Measurements from ENCODE around the gene VPS50.
"Not testable (repeated sequence)": the region's sequence is repeated elsewhere in the genome, so short reads cannot be mapped to it uniquely, and the experiment has no call there.

VPS50 gene

DNA sequence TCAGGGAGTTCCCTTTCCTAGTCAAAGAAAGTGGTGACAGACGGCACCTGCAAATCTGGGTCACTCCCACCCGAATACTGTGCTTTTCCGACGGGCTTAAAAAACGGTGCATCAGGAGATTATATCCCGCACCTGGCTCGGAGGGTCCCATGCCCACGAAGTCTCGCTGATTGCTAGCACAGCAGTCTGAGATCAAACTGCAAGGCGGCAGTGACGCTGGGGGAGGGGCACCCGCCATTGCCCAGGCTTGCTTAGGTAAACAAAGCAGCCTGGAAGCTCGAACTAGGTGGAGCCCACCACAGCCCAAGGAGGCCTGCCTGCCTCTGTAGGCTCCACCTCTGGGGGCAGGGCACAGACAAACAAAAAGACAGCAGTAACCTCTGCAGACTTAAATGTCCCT is 110.0 kb downstream of the VPS50 start:
- DNase-seq = not testable (repeated sequence)

DNA sequence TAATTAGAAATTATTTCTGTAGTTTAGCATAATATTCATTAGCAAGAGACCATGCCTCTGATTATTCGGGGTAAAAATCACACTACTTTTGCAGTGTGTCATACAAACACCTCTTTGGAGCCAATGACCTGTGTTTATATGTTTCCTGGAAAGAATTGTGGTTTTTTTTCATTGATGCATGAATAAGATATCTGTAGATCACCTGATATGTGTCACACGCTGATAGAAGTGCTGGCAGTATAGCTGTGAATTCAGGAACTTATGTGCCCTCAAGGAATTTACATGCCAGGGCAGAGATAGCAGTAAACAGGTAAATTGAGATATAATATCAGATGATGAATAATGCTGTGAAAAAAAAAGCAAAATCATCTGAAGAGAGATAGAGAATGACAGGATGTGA is 118.2 kb downstream of the VPS50 start:
- no peak for DNase-seq

DNA sequence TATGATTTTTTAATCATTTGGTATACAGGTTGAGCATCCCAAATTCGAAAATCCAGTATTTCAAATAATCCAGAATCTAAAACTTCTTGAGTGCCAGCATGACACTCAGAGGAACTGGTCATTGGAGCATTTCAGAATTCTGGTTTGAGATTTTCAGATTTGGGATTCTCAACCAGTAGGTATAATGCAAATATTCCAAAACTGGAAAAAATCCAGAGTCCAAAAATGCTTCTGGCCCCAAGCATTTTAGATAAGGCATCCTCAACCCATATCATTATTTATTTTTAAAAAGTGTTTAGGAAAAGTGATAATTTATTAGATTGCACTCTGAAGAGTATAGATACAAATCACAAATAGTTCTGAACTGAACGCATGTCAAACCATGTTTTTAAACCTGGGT is 120.7 kb downstream of the VPS50 start:
- no peak for DNase-seq

DNA sequence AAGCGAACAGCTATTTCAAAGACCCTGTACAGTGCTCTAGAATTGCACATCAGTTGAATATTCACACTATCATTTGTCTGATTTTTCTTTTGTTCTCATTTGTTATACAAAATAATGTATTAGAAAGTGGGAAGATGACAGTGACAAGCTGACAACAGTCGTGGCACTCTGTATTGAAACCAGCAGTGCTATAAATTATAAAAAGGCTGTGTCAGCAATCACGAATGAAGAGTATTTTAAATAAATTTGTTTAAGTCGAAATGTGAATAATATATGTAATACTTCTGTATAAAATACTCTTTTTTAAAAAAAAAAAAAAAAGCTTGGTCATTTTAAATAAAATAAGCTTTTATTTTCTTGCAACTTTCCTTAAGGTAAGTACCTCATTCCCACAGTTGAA is 122.6 kb downstream of the VPS50 start:
- DNase-seq = no peak

GRCh38 chr7:93359520-93360198 is 127.5 kb downstream of the VPS50 start:
- DNase-seq = no peak

GRCh38 chr7:93361853-93362252 is 129.7 kb downstream of the VPS50 start:
- no peak for DNase-seq

- no peak for DNase-seq
These were observed 132.6 kb downstream of the VPS50 start for GRCh38 chr7:93364806-93365205.

DNA sequence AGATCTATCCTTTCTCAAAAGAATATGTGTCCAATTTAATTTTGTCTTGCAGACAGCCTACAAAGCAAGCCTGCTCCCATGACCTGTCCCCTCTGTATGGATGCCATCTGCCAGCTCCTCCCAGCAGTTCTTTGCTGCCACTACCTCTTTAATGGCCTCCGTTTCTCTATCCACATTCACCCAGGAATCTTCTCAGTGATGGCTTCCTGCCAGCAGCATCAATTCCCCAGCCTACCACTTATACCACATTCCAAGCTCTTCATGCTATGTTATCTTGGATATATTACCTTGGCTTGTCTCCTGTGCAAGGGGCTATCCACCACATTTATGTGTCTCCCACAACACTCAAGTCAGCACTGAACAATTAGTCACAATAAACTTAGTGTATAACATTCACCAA is 133.2 kb downstream of the VPS50 start:
- DNase-seq = no peak

DNA sequence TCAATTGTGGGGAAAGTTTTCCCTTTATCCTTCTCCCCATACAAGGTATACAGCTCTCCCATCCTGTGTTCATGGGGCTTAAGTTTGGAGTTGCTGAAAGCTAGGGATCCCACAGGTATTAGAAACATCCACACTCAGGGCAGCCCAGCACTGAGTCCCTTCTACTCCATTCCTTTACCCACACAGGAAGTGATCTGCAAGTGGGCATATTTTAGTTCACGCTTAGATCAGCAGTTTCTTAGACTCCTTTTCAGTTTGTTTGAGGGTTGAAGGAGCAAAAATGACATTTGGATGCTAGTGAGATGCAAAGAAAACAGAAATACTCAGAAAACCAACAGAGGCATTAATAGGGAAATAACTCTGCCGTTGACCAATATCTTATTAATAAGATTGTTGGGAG is 134.7 kb downstream of the VPS50 start:
- no peak for DNase-seq

GRCh38 chr7:93367254-93367653 is 135.1 kb downstream of the VPS50 start:
- no peak for DNase-seq

DNA sequence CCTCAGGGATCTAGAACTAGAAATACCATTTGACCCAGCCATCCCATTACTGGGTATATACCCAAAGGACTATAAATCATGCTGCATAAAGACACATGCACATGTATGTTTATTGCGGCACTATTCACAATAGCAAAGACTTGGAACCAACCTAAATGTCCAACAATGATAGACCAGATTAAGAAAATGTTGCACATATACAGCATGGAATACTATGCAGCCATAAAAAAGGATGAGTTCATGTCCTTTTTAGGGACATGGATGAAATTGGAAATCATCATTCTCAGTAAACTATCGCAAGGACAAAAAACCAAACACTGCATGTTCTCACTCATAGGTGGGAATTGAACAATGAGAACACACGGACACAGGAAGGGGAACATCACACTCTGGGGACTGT is 138.8 kb downstream of the VPS50 start:
- DNase-seq = not testable (repeated sequence)

DNA sequence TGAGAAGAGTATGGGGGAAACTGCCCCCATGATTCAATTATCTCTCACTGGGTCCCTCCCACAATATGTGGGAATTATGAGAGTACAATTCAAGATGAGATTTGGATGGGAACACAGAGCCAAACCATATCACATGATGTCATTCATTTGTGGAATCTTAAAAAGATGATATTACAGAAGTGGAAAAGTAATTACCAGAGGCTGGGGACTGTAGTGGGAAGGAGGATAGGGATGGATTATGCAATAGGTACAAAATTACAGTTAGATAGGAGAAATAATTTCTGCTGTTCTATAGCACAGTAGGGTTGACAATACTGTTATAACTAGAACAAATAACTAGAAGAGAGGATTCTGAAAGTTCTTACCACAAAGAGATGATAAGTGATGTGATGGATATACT is 141.4 kb downstream of the VPS50 start:
- DNase-seq = no peak

DNA sequence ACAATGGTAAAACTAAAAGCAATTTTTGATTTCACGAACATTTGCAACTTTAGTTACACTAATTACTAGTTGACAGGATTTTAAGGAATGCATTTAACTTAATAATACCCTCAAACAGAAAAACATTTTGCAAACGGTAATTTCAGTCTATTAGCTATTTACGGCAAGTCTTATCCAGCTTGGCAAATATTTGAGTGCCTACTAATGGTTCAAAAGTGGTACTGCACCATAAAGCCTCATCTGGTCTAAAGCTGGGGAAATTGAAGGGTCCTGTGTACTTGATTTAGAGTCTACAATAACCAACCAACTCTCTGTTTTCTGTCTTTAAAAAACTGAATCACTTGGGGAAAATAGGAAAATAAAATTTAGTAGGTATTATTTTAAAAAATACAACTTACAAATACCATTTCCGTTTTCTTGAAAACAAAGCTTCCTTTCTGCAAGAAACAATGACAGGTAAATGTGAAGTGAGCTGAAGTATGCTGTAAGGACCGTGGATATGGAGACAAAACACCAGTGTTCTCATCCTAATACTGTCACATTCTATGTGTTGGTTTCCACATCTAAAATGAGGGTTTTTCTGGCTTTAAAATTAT is 142.3 kb downstream of the VPS50 start:
- DNase-seq = no peak

DNA sequence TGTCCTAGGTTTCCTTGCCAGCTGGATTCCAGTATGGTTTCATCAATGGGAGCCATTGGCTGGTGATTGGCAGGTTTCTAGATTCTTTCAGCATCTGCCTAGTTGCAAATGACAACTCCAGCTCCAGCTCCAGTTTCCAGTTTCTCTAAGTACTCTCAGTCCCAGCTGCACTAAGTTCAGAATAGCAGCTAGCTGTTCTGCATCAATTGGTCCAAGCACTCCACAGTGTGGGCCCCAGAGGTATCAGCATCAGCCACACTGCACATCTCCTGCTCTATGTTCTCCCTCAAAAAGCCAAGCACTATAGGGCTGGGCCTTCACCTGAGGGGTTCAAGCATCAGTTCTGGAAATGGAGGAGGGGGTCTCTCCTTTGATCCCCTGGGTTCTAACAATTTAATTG is 143.4 kb downstream of the VPS50 start:
- DNase-seq = no peak

GRCh38 chr7:93378131-93378760 is 146.1 kb downstream of the VPS50 start:
- DNase-seq = no peak

GRCh38 chr7:93382362-93382761 is 150.2 kb downstream of the VPS50 start:
- DNase-seq = no peak

DNA sequence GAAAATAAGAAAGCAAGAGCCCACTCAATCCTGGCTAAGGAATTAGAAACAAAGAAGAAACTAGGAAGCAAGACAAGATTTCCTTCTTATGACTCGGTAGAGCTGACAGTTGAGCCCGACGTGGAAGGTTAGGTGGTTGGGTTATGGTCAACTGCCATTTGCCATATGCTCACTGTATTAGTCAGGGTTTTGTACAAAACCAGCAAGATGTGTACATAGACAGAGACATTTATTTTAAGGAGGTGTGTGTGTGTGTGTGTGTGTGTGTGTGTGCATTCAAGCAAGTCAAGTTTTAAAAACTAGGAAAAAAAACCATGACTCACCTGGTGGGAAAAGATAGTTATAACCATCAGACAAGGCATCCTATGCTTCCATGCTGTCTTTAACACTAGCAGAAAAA is 158.5 kb downstream of the VPS50 start:
- DNase-seq = no peak

DNA sequence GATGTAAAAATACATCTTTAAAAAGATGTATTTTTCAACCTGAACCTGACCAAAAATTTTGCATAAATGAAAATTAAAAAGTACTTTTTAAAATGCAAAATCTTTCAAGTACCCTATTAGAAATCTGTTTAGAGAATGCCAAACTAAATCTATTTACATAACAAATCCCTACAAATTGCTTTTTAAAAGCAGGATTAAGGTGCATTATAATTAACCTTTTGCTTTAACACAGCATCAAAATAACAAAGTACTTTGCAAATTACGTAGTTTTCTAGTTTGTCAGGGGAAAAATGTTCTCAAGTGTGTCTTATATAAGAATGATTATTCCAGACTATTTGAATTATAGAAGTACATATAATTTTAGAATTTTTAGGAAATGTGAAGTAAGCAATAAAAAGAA is 160.8 kb downstream of the VPS50 start:
- no peak for DNase-seq

GRCh38 chr7:93399642-93400041 is 167.5 kb downstream of the VPS50 start:
- no peak for DNase-seq

GRCh38 chr7:93402944-93403343 is 170.8 kb downstream of the VPS50 start:
- DNase-seq = no peak

GRCh38 chr7:93407239-93407638 is 175.1 kb downstream of the VPS50 start:
- no peak for DNase-seq

DNA sequence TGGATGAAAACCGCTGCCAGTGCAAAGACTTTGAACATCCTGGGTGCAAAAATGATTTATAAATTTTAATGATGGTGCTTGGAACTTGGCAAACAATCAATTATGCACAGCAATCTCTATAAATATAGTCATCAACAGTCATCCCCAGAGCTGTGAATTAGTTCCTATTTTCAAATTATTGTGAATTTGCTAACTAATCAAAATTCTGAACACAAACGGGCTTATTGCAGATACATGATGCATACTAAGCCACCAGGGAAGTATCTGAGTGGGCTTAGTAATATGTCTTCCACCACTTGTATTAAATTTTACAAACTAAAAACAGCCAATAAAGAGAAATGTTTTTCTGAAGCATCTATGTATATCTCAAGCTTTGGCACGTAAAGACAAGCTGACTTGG is 177.2 kb downstream of the VPS50 start:
- no peak for DNase-seq
